A549 (cell line): ENCODE measurements around the gene SH2B3.

Source experiments
- BHLHE40 ChIP-seq: IDR thresholded peaks from 2 replicates; pipeline ENCODE4 v1.6.1; 2012; ENCODE audit warnings: low read depth, low read length, inconsistent platforms
- CTCF ChIP-seq: fragments of >200 bp; sonication (Bioruptor Twin); formaldehyde crosslinking; IDR thresholded peaks from 3 replicates; pipeline ENCODE4 v1.5.1; 2016
- EHMT2 ChIP-seq: fragments of 200-600 bp; sonication (generic); IDR thresholded peaks from 2 replicates; pipeline ENCODE4 v1.6.1; 2016; ENCODE audit warnings: antibody characterized with exemption, low read depth, mild to moderate bottlenecking, moderate library complexity
- ELK1 ChIP-seq: fragments of 150-350 bp; IDR thresholded peaks from 2 replicates; pipeline ENCODE4 v1.6.1; 2014; ENCODE audit warnings: low read depth, mild to moderate bottlenecking, low read length
- EP300 ChIP-seq, 2 experiments: fragments of >200 bp; sonication (Bioruptor Twin); formaldehyde crosslinking; IDR thresholded peaks; 2 replicates in 1 of 2; 3 replicates in 1 of 2; pipeline ENCODE4 v1.6.1; 2016 to 2017
- JUN ChIP-seq, 2 experiments: fragments of >200 bp; sonication (Bioruptor Twin); formaldehyde crosslinking; IDR thresholded peaks; 2 replicates in 1 of 2; 3 replicates in 1 of 2; pipeline ENCODE4 v1.6.1; 2016 to 2017
- PBX3 ChIP-seq: IDR thresholded peaks from 2 replicates; pipeline ENCODE4 v1.6.1; 2012
- POLR2A ChIP-seq: IDR thresholded peaks from 2 replicates; pipeline ENCODE4 v1.6.1; 2012; ENCODE audit warnings: mild to moderate bottlenecking, low read length
- RAD21 ChIP-seq, 2 experiments: fragments of >200 bp in 1 of 2; sonication (Bioruptor Twin) in 1 of 2; formaldehyde crosslinking in 1 of 2; IDR thresholded peaks in 1 of 2; conservative IDR thresholded peaks in 1 of 2; 2 replicates in 1 of 2; 3 replicates in 1 of 2; pipeline ENCODE4 v1.6.1; 2012 to 2018; ENCODE audit warnings: inconsistent platforms in 1 of 2
- USF2 ChIP-seq: fragments of 450-650 bp; IDR thresholded peaks from 2 replicates; pipeline ENCODE4 v1.6.1; 2014; ENCODE audit warnings: antibody characterized with exemption
- ZNF302 ChIP-seq: fragments of 250-450 bp; sonication (Bioruptor Pico); IDR thresholded peaks from 2 replicates; pipeline ENCODE4 v1.9.0; 2021; ENCODE audit warnings: inconsistent platforms, mild to moderate bottlenecking, moderate library complexity

GRCh38 chr12:111412830-111413441 is 7.2 kb downstream of the SH2B3 start:
- TF ChIP-seq POLR2A, result no peak
- TF ChIP-seq ELK1, result no peak
- no peak for TF ChIP-seq CTCF
- no peak for TF ChIP-seq EHMT2
- no peak for TF ChIP-seq BHLHE40
- TF ChIP-seq ZNF302, result no peak
- TF ChIP-seq EP300 (IDR thresholded peaks at IDR 0.05), result no peak
- TF ChIP-seq RAD21 (conservative IDR thresholded peaks at IDR 0.05 in 1 of 2, IDR thresholded peaks at IDR 0.05 in 1 of 2), result no peak
- TF ChIP-seq JUN (IDR thresholded peaks at IDR 0.05), result no peak
- no peak for TF ChIP-seq PBX3
- no peak for TF ChIP-seq USF2
